KMS-11 (cell line): Measurements from ENCODE around the gene POU3F1.

ENCODE experiments used
- H2AFZ ChIP-seq: fragments of 200-600 bp; sonication (generic); 2 replicates; pipeline ENCODE4 v1.6.1; 2016; ENCODE audit warnings: antibody characterized with exemption, mixed run types, low read depth
- H3K27ac ChIP-seq: fragments of 200-600 bp; sonication (generic); 2 replicates; pipeline ENCODE4 v1.6.1; 2016; ENCODE audit warnings: mild to moderate bottlenecking, mixed run types
- H3K27me3 ChIP-seq: fragments of 200-600 bp; sonication (generic); 2 replicates; pipeline ENCODE4 v1.6.1; 2017; ENCODE audit warnings: mild to moderate bottlenecking, low read depth, mixed run types, moderate library complexity; ENCODE audit not compliant: insufficient read depth
- H3K36me3 ChIP-seq: fragments of 200-600 bp; sonication (generic); 2 replicates; pipeline ENCODE4 v1.6.1; 2017; ENCODE audit warnings: mild to moderate bottlenecking, mixed run types; ENCODE audit not compliant: insufficient read depth
- H3K4me1 ChIP-seq: fragments of 200-600 bp; sonication (generic); 2 replicates; pipeline ENCODE4 v1.6.1; 2016; ENCODE audit warnings: mild to moderate bottlenecking, low read depth, mixed run types; ENCODE audit not compliant: poor library complexity, severe bottlenecking
- H3K4me2 ChIP-seq: fragments of 200-600 bp; sonication (generic); 2 replicates; pipeline ENCODE4 v1.7.0; 2016; ENCODE audit warnings: mild to moderate bottlenecking, mixed run types
- H3K4me3 ChIP-seq: fragments of 200-600 bp; sonication (generic); IDR thresholded peaks from 2 replicates; pipeline ENCODE4 v1.6.1; 2017; ENCODE audit warnings: low read depth, low read length, mixed read lengths; ENCODE audit not compliant: insufficient read depth
- H3K79me2 ChIP-seq: fragments of 200-600 bp; sonication (generic); 2 replicates; pipeline ENCODE4 v1.6.1; 2016; ENCODE audit warnings: low read depth, mixed run types; ENCODE audit not compliant: insufficient read depth
- H3K9ac ChIP-seq: fragments of 200-600 bp; sonication (generic); 2 replicates; pipeline ENCODE4 v1.6.1; 2016; ENCODE audit warnings: mild to moderate bottlenecking, mixed run types
- H4K20me1 ChIP-seq: fragments of 200-600 bp; sonication (generic); 2 replicates; pipeline ENCODE4 v1.6.1; 2016; ENCODE audit warnings: mild to moderate bottlenecking, mixed run types; ENCODE audit not compliant: insufficient read depth
- CTCF ChIP-seq: fragments of 200-600 bp; sonication (generic); conservative IDR thresholded peaks from 2 replicates; pipeline ENCODE4 v1.6.1; 2017; ENCODE audit warnings: low read depth, mild to moderate bottlenecking, antibody characterized with exemption, low read length, moderate library complexity, mixed read lengths

POU3F1 gene

DNA sequence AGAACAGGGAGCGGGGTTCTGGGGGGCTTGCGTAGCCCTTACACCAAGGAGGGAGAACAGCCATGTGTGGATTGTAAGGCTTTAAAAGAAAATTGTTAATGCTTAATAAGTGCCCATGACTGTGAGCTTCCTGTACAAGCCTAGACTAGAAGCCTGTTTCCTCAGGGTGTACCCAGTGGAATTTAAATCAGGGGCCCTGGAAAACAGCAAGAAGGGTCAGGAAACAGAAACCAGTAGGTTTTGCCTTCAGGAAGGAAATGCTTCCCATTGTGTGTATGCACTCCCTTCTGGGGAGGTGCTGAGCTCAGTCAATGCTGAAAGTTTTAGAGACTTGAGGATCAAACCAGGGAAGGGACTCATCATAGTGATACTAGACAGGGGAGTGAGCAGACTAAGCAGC lies 21.4 kb downstream of the POU3F1 start:
- Histone ChIP-seq H3K27me3 (no peaks in the 10 kb centered on the region), H3K36me3 (no peaks in the 10 kb centered on the region; the same call in 1 of the 2 replicates), H3K27ac (no peak overlapping the region), H4K20me1 (no peaks in the 10 kb centered on the region), H3K4me2 (no peak overlapping the region), H2AFZ (no peak overlapping the region), H3K4me1 (peaks cover 46% of the 10 kb centered on the region), H3K79me2 (0 out of 2 replicates have a peak, but pooled peaks cover 7% of the 10 kb centered on the region), H3K4me3 (no peak overlapping the region), H3K9ac (no peak overlapping the region)
- no peak for TF ChIP-seq CTCF

- H4K20me1 ChIP-seq: no peaks in the 10 kb centered on the region
- 0 out of 2 replicates have a peak, but pooled peaks cover 11% of the 10 kb centered on the region for H3K79me2 ChIP-seq
- H3K36me3 ChIP-seq: peaks cover 10% of the 10 kb centered on the region; the same call in 1 of the 2 replicates
- no peak overlapping the region for H3K27ac ChIP-seq
- H2AFZ ChIP-seq: no peak overlapping the region
- TF ChIP-seq CTCF: no peak
- peaks cover 29% of the 10 kb centered on the region for H3K4me1 ChIP-seq
- no peaks in the 10 kb centered on the region for H3K27me3 ChIP-seq
- H3K4me2 ChIP-seq: no peak overlapping the region
- no peak overlapping the region for H3K9ac ChIP-seq
- H3K4me3 ChIP-seq: no peak overlapping the region
Observed at GRCh38 chr1:38022810-38023209, 23.8 kb downstream of the POU3F1 start.

- Histone ChIP-seq H3K27ac (no peak overlapping the region), H3K79me2 (peaks cover 19% of the 10 kb centered on the region; the same call in 1 of the 2 replicates), H3K36me3 (peaks cover 10% of the 10 kb centered on the region; the same call in 1 of the 2 replicates), H3K4me2 (no peak overlapping the region), H3K9ac (no peak overlapping the region), H3K27me3 (no peaks in the 10 kb centered on the region), H2AFZ (no peak overlapping the region), H4K20me1 (no peaks in the 10 kb centered on the region; the same call in 1 of the 2 replicates), H3K4me1 (peaks cover 21% of the 10 kb centered on the region), H3K4me3 (no peak overlapping the region)
- no peak for TF ChIP-seq CTCF
Observed at GRCh38 chr1:38021969-38022368, 24.6 kb downstream of the POU3F1 start.

- H2AFZ ChIP-seq: no peak overlapping the region
- H3K4me3 ChIP-seq: no peak overlapping the region
- H3K4me2 ChIP-seq: no peak overlapping the region
- H3K27me3 ChIP-seq: no peaks in the 10 kb centered on the region
- peaks cover 35% of the 10 kb centered on the region for H3K79me2 ChIP-seq
- peaks cover 10% of the 10 kb centered on the region; the same call in 1 of the 2 replicates for H3K36me3 ChIP-seq
- no peak overlapping the region for H3K27ac ChIP-seq
- H3K9ac ChIP-seq: no peak overlapping the region
- H3K4me1 ChIP-seq: peaks cover 14% of the 10 kb centered on the region
- TF ChIP-seq CTCF: no peak
- no peaks in the 10 kb centered on the region; the same call in 1 of the 2 replicates for H4K20me1 ChIP-seq
Observed at GRCh38 chr1:38020396-38020795, 26.2 kb downstream of the POU3F1 start.
